Measurements from ENCODE around the gene RBBP8. TPM values are rescaled to one million over a fixed set of nuclear protein-coding genes. Genes with fewer than 3 reads are reported as not detected.
A peak's percentile ranks its signal among the peaks of the same experiment; 100 is the strongest.

RBBP8 gene
- total and polyA plus RNA-seq, 4 donors, result 24.9 to 64.3 (median 32.3) TPM

- Histone ChIP-seq H3K36me3 (ENCODE audit: control insufficient read depth in 4 of 4, insufficient read depth in 4 of 4, low read length in 4 of 4) (peaks cover 0 to 8% (median 3%) of the 10 kb centered on the region in 4 donors), H3K9ac (ENCODE audit: insufficient read depth in 1 of 2, low read length in 2 of 2) (no peak overlapping the region), H3K27me3 (ENCODE audit: control insufficient read depth in 3 of 3, insufficient read depth in 3 of 3, low read length in 2 of 3) (no peaks in the 10 kb centered on the region), H3K4me3 (no peak overlapping the region), H3K9me3 (ENCODE audit: control insufficient read depth in 4 of 4, insufficient read depth in 3 of 4, low read length in 3 of 4) (no peaks in the 10 kb centered on the region), H3K27ac (ENCODE audit: low read depth in 1 of 2, low read length in 1 of 2) (no peak overlapping the region), H3K4me1 (ENCODE audit: control insufficient read depth in 5 of 5, insufficient read depth in 5 of 5, low read length in 5 of 5) (no peaks in the 10 kb centered on the region)
- peak in 2 of 3 donors; percentile 64 to 74 for DNase-seq
- ATAC-seq (ENCODE audit: insufficient read depth, low FRiP score), result no peak
- TF ChIP-seq, protein P1, sequence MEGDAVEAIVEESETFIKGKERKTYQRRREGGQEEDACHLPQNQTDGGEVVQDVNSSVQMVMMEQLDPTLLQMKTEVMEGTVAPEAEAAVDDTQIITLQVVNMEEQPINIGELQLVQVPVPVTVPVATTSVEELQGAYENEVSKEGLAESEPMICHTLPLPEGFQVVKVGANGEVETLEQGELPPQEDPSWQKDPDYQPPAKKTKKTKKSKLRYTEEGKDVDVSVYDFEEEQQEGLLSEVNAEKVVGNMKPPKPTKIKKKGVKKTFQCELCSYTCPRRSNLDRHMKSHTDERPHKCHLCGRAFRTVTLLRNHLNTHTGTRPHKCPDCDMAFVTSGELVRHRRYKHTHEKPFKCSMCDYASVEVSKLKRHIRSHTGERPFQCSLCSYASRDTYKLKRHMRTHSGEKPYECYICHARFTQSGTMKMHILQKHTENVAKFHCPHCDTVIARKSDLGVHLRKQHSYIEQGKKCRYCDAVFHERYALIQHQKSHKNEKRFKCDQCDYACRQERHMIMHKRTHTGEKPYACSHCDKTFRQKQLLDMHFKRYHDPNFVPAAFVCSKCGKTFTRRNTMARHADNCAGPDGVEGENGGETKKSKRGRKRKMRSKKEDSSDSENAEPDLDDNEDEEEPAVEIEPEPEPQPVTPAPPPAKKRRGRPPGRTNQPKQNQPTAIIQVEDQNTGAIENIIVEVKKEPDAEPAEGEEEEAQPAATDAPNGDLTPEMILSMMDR (IDR thresholded peaks at IDR 0.05; ENCODE audit: control extremely low read depth, extremely low read depth), result no peak
- 35 to 41% methylated on average over 3 of the region's 3 CpGs for WGBS, 2 donors
Measured at GRCh38 chr18:22983175-22983574, 50.0 kb downstream of the RBBP8 start.

- DNase-seq (no peak), ATAC-seq (ENCODE audit: insufficient read depth, low FRiP score) (no peak)
- TF ChIP-seq, protein P1 (IDR thresholded peaks at IDR 0.05; ENCODE audit: control extremely low read depth, extremely low read depth), result no peak
- WGBS, 2 donors, result 92 to 96% methylated on average over 2 of the region's 2 CpGs
- Histone ChIP-seq H3K4me1 (ENCODE audit: control insufficient read depth in 5 of 5, insufficient read depth in 5 of 5, low read length in 5 of 5) (no peaks in the 10 kb centered on the region), H3K27ac (ENCODE audit: low read depth in 1 of 2, low read length in 1 of 2) (no peak overlapping the region), H3K9ac (ENCODE audit: insufficient read depth in 1 of 2, low read length in 2 of 2) (no peak overlapping the region), H3K27me3 (ENCODE audit: control insufficient read depth in 3 of 3, insufficient read depth in 3 of 3, low read length in 2 of 3) (no peaks in the 10 kb centered on the region), H3K36me3 (ENCODE audit: control insufficient read depth in 4 of 4, insufficient read depth in 4 of 4, low read length in 4 of 4) (peaks cover 0 to 8% (median 3%) of the 10 kb centered on the region in 4 donors), H3K9me3 (ENCODE audit: control insufficient read depth in 4 of 4, insufficient read depth in 3 of 4, low read length in 3 of 4) (no peaks in the 10 kb centered on the region), H3K4me3 (no peak overlapping the region)
Measured at GRCh38 chr18:22985250-22985649, 52.1 kb downstream of the RBBP8 start.

DNA sequence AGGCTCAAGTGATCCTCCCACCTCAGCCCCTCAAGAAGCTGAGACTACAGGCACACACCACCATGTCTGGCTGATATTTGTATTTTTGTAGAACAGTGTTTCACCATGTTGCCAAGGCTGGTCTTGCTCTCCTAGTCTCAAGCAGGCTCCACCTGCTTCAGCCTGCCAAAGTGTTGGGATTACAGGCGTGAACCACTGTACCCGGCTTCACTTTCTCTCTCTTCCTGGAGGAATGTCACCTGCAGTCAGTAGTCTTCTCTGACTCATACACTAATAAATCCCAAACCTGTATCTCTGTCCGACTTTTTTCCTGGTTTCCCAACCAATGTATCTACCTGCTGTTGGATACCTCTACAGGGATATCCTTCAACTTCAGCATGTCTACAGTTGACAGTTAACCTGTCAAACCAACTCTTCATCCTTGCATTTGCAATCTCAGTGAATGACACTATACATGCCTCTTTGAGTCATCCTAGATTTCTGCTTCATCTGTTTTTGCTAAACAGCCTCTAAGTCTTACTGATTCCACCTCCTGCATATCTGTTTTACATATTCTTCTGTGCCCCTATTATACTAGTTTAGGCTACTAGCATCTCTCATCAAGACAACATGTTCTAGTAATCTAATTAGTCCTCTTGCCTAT, 54.5 kb downstream of the RBBP8 start:
- 92 to 95% methylated on average over 3 of the region's 3 CpGs for WGBS, 2 donors
- Histone ChIP-seq H3K9me3 (ENCODE audit: control insufficient read depth in 4 of 4, insufficient read depth in 3 of 4, low read length in 3 of 4) (no peaks in the 10 kb centered on the region), H3K36me3 (ENCODE audit: control insufficient read depth in 4 of 4, insufficient read depth in 4 of 4, low read length in 4 of 4) (peaks cover 4 to 8% (median 4%) of the 10 kb centered on the region in 4 donors), H3K27me3 (ENCODE audit: control insufficient read depth in 3 of 3, insufficient read depth in 3 of 3, low read length in 2 of 3) (no peaks in the 10 kb centered on the region), H3K4me1 (ENCODE audit: control insufficient read depth in 5 of 5, insufficient read depth in 5 of 5, low read length in 5 of 5) (no peaks in the 10 kb centered on the region), H3K9ac (ENCODE audit: insufficient read depth in 1 of 2, low read length in 2 of 2) (no peak overlapping the region), H3K4me3 (no peak overlapping the region), H3K27ac (ENCODE audit: low read depth in 1 of 2, low read length in 1 of 2) (no peak overlapping the region)
- TF ChIP-seq, protein P1 (IDR thresholded peaks at IDR 0.05; ENCODE audit: control extremely low read depth, extremely low read depth), result no peak
- ATAC-seq (ENCODE audit: insufficient read depth, low FRiP score) (no peak), DNase-seq (no peak)

GRCh38 chr18:22988208-22988607, 55.1 kb downstream of the RBBP8 start:
- DNase-seq, result no peak

More at GRCh38 chr18:22988208-22988607, 55.1 kb downstream of the RBBP8 start:
- TF ChIP-seq, protein P1 (IDR thresholded peaks at IDR 0.05; ENCODE audit: control extremely low read depth, extremely low read depth), result no peak
- no peaks in the 10 kb centered on the region for H3K27me3 ChIP-seq (ENCODE audit: control insufficient read depth in 3 of 3, insufficient read depth in 3 of 3, low read length in 2 of 3)
- H3K36me3 ChIP-seq (ENCODE audit: control insufficient read depth in 4 of 4, insufficient read depth in 4 of 4, low read length in 4 of 4), result peaks cover 4 to 8% (median 7%) of the 10 kb centered on the region in 4 donors
- no peak for ATAC-seq (ENCODE audit: insufficient read depth, low FRiP score)
- H3K4me3 ChIP-seq, result no peak overlapping the region
- WGBS, 2 donors, result 93% methylated on average over 3 of the region's 3 CpGs
- H3K4me1 ChIP-seq (ENCODE audit: control insufficient read depth in 5 of 5, insufficient read depth in 5 of 5, low read length in 5 of 5), result no peaks in the 10 kb centered on the region
- no peak overlapping the region for H3K27ac ChIP-seq (ENCODE audit: low read depth in 1 of 2, low read length in 1 of 2)
- H3K9me3 ChIP-seq (ENCODE audit: control insufficient read depth in 4 of 4, insufficient read depth in 3 of 4, low read length in 3 of 4), result no peaks in the 10 kb centered on the region
- no peak overlapping the region for H3K9ac ChIP-seq (ENCODE audit: insufficient read depth in 1 of 2, low read length in 2 of 2)

Measured in lung (tissue), 12 donors.